DMS153 treated with DMSO at 0.1 percent for 48 hours (cell line): Measurements from ENCODE around the gene SYNGR3.
A peak's percentile ranks its signal among the peaks of the same experiment; 100 is the strongest.

Source experiments
- DNase-seq: peaks from one replicate; lab custom pipeline; 2025; ENCODE audit not compliant: unreplicated experiment; lab: John Stamatoyannopoulos, UW

SYNGR3 gene

DNA sequence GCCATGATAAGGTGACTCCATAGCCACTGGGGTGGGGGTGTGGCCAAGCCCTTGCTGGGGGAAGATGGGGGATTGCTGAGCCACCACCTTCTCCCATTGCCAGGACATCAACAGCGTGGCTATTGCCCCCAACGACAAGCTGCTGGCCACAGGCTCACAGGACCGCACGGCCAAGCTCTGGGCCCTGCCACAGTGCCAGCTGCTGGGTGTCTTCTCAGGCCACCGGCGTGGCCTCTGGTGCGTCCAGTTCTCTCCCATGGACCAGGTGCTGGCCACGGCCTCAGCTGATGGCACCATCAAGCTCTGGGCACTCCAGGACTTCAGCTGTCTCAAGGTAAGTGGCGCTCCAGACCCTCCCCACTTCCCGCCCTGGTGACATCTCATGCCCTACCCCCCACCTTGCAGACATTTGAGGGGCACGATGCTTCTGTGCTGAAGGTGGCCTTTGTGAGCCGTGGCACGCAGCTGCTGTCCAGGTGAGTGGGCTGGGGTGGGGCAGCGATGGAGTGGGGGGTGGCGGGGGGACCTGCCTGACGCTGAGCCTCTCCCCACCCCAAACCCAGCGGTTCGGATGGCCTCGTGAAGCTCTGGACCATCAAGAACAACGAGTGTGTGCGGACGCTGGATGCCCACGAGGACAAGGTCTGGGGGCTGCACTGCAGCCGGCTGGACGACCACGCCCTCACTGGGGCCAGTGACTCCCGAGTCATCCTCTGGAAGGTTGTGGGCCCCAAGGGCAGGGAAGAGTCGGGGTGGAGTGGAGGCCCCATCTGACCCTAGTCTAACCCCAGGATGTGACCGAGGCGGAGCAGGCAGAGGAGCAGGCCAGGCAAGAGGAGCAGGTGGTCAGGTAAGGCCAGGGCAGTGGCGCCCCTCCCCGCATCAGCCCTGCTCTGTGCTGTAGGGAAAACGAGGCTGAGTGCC, 12.6 kb upstream of the SYNGR3 start:
- DNase-seq = no peak

DNA sequence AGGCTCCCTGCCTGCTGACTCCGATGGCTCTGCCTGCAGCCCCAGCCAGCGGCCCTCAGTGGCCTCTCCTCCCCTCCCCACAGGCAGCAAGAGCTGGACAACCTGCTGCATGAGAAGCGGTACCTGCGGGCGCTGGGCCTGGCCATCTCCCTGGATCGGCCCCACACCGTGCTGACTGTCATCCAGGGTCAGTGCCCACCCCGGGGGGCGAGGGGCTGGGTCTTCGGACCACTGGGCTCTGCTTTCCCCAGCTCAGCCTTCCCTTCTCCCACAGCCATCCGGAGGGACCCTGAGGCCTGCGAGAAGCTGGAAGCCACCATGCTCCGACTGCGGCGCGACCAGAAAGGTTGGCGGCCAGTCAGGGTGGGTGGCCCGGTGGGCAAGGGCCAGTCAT, 11.9 kb upstream of the SYNGR3 start:
- DNase-seq = no peak

DNA sequence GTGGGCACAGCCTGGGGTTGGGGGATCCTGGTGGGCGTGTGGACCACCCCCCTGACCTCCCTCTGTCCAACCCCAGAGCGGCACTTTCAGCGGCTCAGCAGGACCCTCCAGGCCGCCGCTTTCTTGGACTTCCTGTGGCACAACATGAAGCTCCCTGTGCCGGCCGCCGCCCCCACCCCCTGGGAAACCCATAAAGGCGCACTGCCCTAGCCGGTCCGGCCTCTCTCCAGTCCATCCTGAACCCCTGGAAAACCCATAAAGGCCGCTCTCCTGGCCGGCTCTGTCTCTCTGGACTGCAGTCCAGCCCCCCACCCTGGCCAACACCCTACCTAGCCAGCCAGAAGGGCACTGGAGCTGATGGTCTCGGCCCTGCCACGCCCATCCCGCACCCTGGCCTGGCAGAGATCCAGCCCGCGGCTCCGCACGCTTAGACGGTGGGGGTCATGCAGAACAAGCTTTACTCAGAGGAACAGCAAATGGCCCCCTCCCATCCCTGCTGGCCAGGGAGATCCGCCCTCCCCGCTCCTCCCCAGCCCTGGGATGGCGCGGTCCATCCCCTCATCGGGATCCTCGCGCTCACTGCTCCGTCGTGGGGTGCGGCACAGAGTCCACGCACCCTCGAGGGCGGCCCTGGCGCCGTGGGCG, 11.2 kb upstream of the SYNGR3 start:
- DNase-seq = no peak

DNA sequence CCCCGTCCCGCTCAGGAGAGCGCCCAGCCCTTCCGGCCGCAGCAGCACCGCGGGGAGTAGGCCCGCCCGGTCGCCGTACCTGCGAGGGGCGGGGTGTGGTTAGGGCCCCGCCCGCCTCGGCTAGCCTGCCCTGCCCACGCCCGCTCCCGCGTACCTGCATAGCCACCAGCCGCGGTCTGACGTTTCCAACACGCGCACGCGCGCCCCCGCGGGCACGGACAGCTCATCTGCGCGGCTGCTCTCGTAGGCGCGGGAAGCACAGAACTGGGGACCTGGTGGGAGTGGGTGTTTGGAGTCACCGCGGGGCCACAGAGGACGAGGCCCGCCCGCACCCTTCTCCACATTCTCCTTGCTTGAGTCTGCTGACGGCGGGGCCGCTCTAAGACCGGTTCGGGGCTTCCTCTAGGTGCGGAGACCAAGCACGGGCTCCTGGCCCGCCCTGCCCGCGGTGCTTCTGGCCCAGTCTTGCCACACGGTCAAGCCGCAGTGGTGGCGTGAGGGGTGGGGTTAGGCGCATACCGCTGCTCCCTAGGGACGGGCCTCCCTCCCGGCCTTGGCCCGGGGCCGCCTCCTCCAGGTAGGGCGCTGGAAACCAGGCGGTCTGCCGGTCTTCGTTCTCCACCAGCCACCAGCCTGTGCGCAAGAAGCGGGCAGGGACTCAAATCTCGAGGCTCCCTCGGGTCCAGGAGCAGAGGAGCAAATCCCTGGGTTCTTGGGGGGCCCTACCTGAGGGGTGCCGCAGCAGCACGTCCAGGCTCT, 10.3 kb upstream of the SYNGR3 start:
- DNase-seq = peak; percentile 54

DNA sequence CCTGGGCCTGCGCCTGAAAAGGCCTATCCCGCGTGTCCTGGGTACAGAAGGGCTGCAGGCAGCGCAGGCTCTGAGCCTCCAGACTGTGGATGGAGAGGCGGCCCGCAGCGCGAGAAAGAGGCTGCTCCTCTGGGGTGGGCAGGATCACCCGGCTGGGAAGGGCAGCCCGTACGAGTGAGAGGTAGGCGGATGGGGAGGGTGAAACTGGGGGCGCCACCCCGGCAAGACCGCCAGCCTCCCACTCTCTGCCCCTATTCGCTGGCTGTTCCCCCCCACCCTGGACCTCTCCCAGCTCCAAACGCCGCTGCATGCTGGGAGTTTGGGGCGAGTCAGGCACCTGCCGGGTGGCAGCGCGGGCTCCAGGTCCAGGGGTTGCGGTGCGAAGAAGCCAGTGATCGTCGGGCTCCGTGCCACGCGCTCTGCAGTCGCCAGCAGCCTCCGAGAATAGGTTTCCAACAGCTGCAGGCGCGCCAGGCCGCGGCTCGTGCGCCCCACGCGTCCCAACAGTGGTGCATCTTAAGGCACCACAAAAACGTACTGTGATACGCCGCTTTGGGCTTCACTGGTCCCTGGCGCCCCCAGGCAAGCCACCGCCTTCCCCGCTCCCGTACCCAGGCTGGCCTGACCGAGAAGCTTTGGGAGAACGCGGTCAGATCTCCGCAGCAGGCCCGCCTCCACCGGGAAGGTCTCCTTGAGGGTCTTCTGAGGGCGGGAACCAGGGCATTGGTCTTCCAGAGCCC, 9.6 kb upstream of the SYNGR3 start:
- peak; percentile 21 for DNase-seq

DNA sequence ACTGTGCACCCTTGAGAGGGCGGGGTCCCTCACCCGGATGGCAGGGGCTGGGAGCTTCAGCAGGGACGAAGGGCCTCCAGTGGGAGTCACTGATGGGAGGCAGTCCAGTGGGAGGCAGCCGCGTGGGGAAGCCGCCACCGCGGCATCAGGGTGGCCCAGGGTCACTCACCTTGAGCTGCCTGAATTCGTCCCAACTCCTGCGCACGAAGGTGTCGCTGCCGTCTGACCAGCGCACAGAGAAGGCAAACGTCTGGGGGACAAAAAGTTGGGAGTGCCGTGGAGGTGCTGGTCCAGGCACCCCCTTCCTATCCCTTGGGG, 9.0 kb upstream of the SYNGR3 start:
- no peak for DNase-seq

DNA sequence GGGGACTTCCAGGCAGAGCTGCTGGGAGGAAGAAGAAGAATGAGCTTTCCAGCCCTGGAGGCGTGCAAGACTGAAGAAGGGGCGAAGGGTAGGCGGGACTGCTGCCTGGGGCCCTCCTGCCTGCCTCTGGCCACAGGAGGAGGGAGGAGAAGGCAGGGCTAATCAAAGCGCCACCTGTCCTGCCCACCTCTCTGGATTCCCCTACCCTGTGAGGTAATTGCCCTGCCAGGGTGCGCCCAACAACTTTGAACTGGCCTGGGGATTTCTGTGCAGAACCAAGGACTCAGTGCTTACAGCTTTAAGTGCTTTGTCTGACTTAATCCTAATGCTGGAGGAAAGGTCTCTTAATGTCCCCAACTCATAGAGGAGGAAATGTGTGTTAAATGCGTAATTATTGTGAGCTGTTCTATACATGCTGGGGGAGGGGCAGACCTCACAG, 8.4 kb upstream of the SYNGR3 start, which contains the start of gene NOXO1:
NOXO1 (minus strand) TSS at position 72 of the 439 bp plus-strand sequence. CDS start 290 bp downstream, outside the sequence.
- no peak for DNase-seq

DNA sequence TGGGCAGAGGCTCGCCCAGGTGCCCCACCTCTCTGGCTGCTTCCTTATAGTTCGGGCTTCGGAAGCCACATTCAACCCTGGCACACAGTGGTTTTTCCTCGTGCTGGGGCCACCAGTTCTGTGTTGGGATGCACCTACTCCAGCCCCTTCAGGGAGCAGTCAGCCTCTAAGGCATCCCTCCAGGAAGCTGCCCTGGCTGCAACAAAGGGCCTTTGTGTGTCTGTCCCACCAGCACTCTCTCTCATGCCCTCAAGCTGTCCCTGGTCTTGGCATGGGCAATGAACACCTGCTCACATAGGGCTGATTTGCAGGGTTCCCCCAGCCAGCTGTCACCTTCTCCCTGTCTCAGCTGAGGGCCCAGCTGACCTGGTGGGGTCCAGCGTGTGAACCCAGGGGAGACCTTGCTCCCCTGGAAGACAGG, 7.7 kb upstream of the SYNGR3 start:
- DNase-seq = no peak

DNA sequence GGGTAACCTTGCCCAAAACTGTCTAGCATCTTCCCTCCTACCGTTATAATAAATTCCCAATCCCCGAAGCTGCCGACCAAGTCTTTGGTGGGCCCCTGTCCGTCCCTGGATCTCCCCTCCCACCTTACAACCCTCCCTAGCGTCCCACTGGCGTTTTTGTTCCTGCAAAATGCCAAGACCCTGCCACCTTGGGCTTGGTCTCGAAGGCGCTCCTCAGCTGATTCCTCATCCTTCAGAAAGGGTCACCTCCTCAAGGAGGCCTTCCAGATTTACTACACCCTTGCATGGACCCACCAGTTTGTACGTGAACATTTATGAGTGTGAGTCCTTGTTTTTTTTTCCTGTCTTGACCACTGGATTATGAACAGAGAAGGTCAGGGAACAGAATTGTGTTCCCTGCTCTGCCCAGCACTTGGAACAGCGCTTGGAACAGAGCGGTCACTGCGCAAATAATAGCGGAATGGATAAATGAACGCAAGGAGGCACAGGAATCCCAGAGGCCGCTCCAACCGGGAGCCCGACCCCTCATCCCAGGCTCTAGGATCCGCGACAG, 6.7 kb upstream of the SYNGR3 start:
- no peak for DNase-seq

DNA sequence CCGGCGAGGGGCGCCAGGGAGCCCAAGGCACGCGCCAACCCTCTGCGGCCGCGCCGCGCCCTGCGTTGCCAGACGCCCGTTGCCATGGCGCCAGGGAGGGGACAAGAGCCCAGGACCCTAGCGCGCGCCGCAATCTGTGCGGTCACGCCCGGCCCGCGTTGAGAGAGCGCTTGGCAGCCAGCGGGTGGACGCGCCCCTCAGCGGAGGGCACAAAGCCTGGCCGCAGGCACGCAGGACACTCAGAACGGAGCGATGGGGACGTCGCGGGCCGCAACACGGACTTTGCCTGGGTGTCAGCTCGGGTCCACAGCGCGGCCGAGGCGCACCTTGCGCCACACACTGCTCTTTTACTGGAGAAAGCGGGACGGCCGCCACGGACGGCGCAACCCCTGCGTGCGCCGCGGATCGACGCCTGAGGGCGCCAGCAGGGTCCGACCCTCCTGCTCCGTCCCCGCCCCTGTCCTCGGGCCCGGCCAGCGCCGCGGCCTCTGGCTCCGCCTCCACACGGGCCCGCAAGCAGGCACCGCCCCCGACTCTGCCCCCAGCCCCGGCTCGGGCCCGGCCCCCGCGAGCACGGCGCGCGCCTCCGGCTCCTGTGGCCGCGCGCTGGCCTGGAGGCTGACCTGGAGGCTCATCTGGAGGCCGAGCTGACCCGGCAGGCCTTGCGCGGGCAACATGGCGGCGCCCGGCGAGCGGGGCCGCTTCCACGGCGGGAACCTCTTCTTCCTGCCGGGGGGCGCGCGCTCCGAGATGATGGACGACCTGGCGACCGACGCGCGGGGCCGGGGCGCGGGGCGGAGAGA, 6.0 kb upstream of the SYNGR3 start, which contains the start of gene GFER:
GFER (plus strand) TSS at position 650 of the 803 bp plus-strand sequence; CDS start at position 676, 26 bp downstream.
- peak; percentile 74 for DNase-seq

DNA sequence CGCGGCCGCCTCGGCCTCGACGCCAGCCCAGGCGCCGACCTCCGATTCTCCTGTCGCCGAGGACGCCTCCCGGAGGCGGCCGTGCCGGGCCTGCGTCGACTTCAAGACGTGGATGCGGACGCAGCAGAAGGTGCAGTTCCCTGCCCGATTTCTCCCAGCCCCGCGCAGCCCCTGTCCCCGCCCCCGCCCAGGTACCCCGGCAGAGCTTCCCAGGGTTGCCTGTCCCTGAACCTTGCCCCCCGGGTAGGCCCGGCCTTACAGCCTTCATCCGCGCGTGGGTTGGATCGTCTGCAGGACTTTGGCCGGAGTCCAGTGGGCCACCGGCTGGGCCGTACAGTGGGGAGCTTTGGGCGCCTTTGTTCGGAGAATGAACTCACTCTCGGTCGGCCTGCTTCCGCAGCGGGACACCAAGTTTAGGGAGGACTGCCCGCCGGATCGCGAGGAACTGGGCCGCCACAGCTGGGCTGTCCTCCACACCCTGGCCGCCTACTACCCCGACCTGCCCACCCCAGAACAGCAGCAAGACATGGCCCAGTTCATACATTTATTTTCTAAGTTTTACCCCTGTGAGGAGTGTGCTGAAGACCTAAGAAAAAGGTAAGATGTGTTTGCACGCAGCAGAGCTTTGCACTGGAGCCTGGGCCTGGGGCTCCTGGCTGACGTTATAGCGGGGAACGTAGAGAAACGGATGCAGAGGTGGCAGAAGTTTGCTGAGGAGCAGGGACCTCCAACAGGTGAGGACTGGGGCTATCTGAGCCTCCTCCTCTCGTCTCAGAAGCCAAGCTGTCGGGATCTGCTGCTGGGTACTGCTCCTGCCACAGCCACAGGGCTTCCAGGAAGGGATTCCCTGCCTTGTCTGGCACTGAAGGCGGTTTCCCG, 5.2 kb upstream of the SYNGR3 start:
- no peak for DNase-seq

DNA sequence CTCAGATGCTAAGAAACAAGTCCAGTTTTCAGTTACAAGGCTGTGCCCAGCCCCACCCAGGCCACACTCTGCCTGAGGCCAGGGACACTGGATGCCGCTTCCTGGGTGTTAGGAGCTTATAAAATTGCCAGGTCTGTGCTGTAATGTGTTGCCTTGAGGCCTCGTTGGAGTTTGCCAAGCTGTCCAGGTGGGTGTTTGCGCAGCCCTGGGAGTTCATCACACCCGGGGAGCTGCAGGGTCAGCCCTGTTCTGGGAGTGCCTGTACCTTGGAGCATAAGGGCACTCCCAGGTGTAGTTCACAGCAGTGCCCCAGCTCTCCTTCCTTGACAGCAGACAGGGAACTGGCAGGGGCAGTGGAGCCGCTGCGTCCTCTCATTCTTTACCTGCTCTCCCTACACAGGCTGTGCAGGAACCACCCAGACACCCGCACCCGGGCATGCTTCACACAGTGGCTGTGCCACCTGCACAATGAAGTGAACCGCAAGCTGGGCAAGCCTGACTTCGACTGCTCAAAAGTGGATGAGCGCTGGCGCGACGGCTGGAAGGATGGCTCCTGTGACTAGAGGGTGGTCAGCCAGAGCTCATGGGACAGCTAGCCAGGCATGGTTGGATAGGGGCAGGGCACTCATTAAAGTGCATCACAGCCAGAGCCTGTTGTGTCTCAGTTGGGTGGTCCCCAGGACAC, 4.2 kb upstream of the SYNGR3 start:
- no peak for DNase-seq

DNA sequence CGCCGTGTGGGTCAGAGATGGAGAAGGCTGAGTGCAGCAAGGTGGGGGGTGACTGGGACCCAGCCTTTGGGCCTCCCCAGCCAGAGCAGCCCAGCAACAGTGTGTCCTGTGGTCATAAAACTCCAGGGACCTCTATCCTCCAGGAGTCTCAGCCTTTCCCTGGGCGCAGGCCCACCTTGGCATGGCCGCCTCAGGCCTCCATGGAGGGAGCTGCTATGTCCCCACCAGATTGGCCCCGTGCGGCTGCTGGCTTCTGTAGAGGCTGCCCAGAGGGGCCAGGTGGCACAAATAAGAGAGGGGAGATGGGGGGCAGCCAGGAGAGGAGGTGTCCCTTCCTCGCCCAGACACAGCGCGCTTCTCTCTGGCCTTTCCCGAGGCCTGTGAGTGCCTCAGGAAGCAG, 2.6 kb upstream of the SYNGR3 start:
- DNase-seq = no peak

DNA sequence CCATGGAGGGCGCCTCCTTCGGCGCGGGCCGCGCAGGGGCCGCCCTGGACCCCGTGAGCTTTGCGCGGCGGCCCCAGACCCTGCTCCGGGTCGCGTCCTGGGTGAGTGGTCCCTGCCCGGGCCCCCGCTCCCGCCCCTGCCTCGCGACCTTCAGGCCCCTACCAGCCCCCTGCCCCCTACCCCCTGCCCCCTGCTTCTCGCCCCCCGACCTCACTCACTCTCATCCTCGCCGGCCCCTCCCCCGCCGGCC, 256 bp downstream of the SYNGR3 start:
- no peak for DNase-seq

DNA sequence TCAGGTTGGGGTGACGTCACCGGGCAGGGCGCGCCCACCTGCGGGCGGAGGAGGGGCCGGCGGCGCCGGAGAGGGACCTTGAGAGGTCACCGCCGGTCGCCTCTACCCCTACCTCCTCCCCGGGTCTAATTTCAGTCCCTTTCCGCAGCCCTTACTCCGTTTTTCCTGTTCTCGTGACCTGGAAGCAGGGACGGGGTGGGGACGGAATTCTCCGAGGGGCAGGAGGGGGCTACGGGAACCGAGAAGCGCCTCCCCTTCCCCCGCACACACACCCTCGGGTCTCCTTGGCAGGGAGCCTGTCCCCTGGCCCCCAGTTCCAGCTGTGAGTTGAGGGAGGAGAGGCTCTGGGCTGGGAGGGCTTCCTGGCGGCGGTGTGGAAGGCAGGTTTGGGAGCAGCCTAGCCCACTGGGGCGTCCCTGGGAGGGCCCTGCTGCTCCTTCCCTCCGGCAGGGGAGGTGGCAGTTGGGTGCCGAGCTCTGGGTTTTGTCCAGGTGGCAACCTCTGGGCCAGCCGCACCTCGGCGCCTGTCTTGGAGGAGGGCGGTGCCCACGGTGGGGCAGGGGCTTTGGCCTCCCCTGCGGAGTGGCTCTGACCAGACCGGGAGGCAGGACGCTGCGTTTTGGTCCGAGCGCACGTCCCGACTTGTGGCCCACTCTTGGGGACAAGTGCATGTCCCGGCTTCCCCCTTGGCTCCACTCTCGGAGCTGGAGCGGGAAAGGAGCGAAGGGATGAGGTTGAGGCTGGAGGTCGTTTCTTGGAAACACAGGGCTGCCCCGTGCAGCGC, 773 bp downstream of the SYNGR3 start:
- DNase-seq = no peak

DNA sequence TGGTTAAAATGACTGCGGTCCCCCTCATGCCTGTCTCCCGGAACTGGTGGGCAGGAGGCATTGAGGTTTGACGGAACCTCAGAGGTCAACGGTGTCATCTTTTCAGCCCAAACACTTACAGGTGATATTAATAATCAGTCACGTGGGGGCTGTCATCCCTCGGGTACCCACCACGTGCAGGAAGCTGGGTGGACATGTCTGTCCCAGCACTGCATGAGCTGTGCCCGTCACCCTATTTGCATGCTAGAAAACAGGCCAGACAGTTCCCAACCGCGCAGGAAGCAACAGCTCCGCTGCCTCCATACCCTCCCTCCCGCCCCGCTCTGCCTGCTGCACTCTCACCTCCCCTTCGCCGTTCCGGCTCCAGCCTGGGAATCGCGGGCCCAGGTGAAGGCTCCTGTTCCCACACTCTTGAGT, 1.4 kb downstream of the SYNGR3 start:
- DNase-seq = no peak

DNA sequence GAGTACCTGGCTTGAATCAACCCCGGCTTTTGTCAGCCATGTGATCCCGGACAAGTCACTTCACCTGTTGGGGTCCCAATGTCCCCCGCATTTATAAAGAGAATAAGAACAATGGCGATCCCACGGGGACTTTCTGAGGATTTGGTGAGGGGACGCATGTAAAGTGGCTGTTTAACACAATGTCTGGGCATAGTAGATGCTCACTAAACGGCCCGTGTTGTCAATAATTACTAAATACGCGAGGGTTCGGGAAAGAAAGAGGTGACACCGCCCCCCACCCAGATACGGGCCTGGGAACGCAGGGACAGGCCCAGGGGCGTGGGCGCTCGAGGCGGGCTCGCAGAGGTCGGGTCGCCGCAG, 1.8 kb downstream of the SYNGR3 start:
- no peak for DNase-seq
